ENCODE data around the gene FADS6.

FADS6 gene

GRCh38 chr17:74852237-74853047, 41.0 kb downstream of the FADS6 start:
- DNase-seq (ENCODE audit: low read depth in 2 of 2): no peak

- no peak for DNase-seq (ENCODE audit: low read depth in 2 of 2)
Measured at GRCh38 chr17:74851612-74852236, 41.7 kb downstream of the FADS6 start.

- no peak for DNase-seq (ENCODE audit: low read depth in 2 of 2)
Measured at GRCh38 chr17:74850914-74851313, 42.5 kb downstream of the FADS6 start.

- no peak for DNase-seq (ENCODE audit: low read depth in 2 of 2)
Measured at GRCh38 chr17:74850310-74850709, 43.1 kb downstream of the FADS6 start.

- DNase-seq (ENCODE audit: low read depth in 2 of 2): no peak
Measured at GRCh38 chr17:74848656-74849399, 44.6 kb downstream of the FADS6 start.

GRCh38 chr17:74846621-74847020, 46.8 kb downstream of the FADS6 start:
- DNase-seq (ENCODE audit: low read depth in 2 of 2): no peak

GRCh38 chr17:74843352-74843627, 50.1 kb downstream of the FADS6 start:
- no peak for DNase-seq (ENCODE audit: low read depth in 2 of 2)

GRCh38 chr17:74842599-74843351, 50.7 kb downstream of the FADS6 start:
- no peak for DNase-seq (ENCODE audit: low read depth in 2 of 2)

GRCh38 chr17:74842146-74842598, 51.3 kb downstream of the FADS6 start:
- DNase-seq (ENCODE audit: low read depth in 2 of 2): no peak

- DNase-seq (ENCODE audit: low read depth in 2 of 2): no peak
Measured at GRCh38 chr17:74840989-74841666, 52.3 kb downstream of the FADS6 start.

- DNase-seq (ENCODE audit: low read depth in 2 of 2): no peak
Measured at GRCh38 chr17:74839990-74840852, 53.2 kb downstream of the FADS6 start.

- DNase-seq (ENCODE audit: low read depth in 2 of 2): no peak
Measured at GRCh38 chr17:74838274-74838673, 55.2 kb downstream of the FADS6 start.

GRCh38 chr17:74836691-74837467, 56.6 kb downstream of the FADS6 start:
- no peak for DNase-seq (ENCODE audit: low read depth in 2 of 2)

GRCh38 chr17:74836191-74836590, 57.2 kb downstream of the FADS6 start:
- DNase-seq (ENCODE audit: low read depth in 2 of 2): no peak

GRCh38 chr17:74833501-74834377, 59.7 kb downstream of the FADS6 start:
- no peak for DNase-seq (ENCODE audit: low read depth in 2 of 2)

GRCh38 chr17:74832421-74832820, 61.0 kb downstream of the FADS6 start:
- no peak for DNase-seq (ENCODE audit: low read depth in 2 of 2)

- DNase-seq (ENCODE audit: low read depth in 2 of 2): no peak
Measured at GRCh38 chr17:74831444-74832146, 61.8 kb downstream of the FADS6 start.

- DNase-seq (ENCODE audit: low read depth in 2 of 2): no peak
Measured at GRCh38 chr17:74830861-74831260, 62.6 kb downstream of the FADS6 start.

All from fibroblast of skin of left biceps (primary cell).